NT2/D1 (cell line): ENCODE results near the gene SERPIND1.

ENCODE experiments used
- DNase-seq: peaks from one replicate; pipeline ENCODE4 v3.0.0-alpha.2; 2011; ENCODE audit warnings: low read depth, low spot score
- H3K27me3 ChIP-seq: 2 replicates; pipeline ENCODE4 v1.6.0; 2011; ENCODE audit warnings: mild to moderate bottlenecking; ENCODE audit not compliant: insufficient read length, insufficient read depth
- H3K36me3 ChIP-seq: 2 replicates; pipeline ENCODE4 v1.6.1; 2011; ENCODE audit warnings: mild to moderate bottlenecking, low read length, mixed read lengths; ENCODE audit not compliant: insufficient read depth, insufficient read length
- H3K4me1 ChIP-seq: 2 replicates; pipeline ENCODE4 v1.5.1; 2011; ENCODE audit not compliant: insufficient read depth, insufficient read length
- H3K4me3 ChIP-seq: 2 replicates; pipeline ENCODE4 v1.5.1; 2011; ENCODE audit warnings: low read depth; ENCODE audit not compliant: insufficient read length
- H3K9ac ChIP-seq: 2 replicates; pipeline ENCODE4 v1.6.0; 2011; ENCODE audit warnings: low read depth; ENCODE audit not compliant: insufficient read length
- H3K9me3 ChIP-seq: 2 replicates; pipeline ENCODE4 v1.5.1; 2011; ENCODE audit warnings: mild to moderate bottlenecking, low read length; ENCODE audit not compliant: insufficient read depth
- SUZ12 ChIP-seq: IDR thresholded peaks from 2 replicates; pipeline ENCODE4 v1.6.1; 2011; ENCODE audit not compliant: insufficient read length, insufficient read depth; ENCODE audit errors: extremely low read depth
- YY1 ChIP-seq: IDR thresholded peaks from 2 replicates; pipeline ENCODE4 v1.6.1; 2011; ENCODE audit not compliant: insufficient read length, insufficient read depth
- ZNF274 ChIP-seq: IDR thresholded peaks from 2 replicates; pipeline ENCODE4 v1.6.1; 2011; ENCODE audit warnings: mild to moderate bottlenecking, low read depth, low read length

SERPIND1 gene

DNA sequence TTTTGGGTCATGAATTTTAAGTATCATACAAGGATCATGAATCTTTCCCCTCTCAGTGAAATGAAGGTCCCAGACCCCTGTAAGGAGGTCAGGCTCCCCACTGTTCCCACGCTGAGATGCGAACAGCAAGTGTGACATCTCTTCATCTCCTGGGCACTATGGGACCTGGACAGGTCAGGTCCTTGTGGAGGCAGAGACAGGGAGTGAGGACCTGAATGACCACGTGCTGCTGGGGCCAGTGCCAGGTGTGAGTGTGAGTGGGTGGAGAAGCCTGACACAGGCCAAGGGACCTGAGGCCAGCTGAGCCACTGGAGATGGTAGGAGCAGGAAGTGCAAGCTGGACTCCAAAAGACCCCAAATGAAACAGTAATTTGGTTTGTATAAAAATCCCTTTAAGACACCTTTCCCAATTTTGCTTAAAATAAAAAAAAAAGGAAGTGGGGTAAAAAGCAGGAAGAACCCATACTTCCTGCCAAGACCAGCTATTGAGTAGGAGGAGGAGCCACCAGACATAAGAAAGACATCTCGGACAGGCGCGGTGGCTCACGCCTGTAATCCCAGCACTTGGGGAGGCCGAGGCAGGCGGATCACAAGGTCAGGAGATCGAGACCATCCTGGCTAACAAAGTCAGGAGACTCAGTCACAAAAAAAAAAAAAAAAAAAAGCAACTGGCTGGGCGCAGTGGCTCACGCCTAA is 35.4 kb upstream of the SERPIND1 start:
- Histone ChIP-seq H3K9me3 (0 out of 2 replicates have a peak, but pooled peaks cover 3% of the 10 kb centered on the region), H3K9ac (no peak overlapping the region), H3K4me3 (no peak overlapping the region), H3K36me3 (peaks cover 17% of the 10 kb centered on the region), H3K4me1 (no peaks in the 10 kb centered on the region), H3K27me3 (no peaks in the 10 kb centered on the region)
- no peak for DNase-seq
- TF ChIP-seq YY1 (no peak), ZNF274 (no peak), SUZ12 (no peak)

DNA sequence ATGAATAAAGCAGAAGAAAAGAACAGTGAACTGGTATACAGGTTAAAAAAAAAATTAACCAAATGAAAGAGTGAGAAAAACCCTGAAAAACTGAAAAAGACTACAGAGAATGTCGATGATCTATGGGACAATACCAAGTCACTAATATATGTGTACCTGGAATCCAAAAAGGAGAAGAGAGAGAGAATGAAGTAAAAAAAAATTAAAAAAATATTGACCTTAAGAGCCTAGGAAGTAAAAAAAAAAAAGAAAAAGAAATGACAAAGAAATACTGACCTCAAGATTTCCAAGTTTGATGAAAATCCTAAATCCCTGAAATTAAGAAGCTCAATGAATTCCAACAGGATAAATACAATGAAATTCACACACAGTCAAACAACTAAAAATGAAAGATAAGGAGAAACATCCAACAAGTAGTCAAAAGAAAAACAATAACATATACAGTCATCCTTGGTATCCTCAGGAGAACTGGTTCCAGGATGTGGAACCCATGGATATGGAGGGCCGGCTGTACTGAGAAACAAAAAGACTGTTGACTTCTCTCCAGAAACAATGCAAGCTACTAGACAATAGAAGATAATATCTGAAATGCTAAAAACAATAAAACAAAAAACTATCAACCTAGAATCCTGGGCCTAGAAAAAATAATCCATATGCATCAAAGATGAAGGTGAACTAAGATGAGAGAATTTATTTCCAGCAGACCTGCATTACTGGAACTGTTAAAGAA is 33.5 kb upstream of the SERPIND1 start:
- Histone ChIP-seq H3K4me3 (no peak overlapping the region), H3K4me1 (no peaks in the 10 kb centered on the region), H3K9me3 (0 out of 2 replicates have a peak, but pooled peaks cover 3% of the 10 kb centered on the region), H3K27me3 (no peaks in the 10 kb centered on the region), H3K9ac (no peak overlapping the region), H3K36me3 (peaks cover 26% of the 10 kb centered on the region)
- no peak for DNase-seq
- no peak for TF ChIP-seq SUZ12
- no peak for TF ChIP-seq YY1

DNA sequence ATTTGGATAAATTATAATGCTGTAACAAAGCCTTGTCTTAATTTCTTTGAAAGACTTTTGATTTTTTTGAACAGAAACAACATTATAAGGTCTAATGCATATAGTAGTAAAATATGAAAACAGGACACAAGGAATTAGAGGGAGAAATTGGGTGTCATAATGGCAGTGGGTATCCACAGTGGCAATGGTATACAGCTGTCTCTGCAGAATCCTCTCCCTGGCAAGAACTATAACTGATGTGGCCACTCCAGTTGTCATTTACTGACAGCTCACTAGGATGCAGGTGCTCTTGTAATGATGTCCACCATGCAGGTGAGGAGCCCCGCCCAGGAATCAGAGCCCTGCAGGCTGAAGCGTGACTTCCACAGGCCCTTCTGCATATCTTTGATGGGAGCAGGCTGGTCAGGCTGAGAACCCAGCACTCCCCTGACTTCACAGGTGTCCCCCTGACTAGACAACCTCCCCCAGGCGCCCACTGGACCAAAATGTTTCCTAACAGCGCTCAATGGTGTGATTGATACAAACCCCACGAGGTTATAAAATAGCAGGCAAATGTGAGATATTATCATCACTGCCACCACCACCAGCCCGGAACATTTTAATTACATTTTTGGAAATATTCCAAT is 32.8 kb upstream of the SERPIND1 start:
- Histone ChIP-seq H3K36me3 (peaks cover 26% of the 10 kb centered on the region), H3K4me1 (no peaks in the 10 kb centered on the region), H3K9me3 (0 out of 2 replicates have a peak, but pooled peaks cover 3% of the 10 kb centered on the region), H3K9ac (no peak overlapping the region), H3K27me3 (no peaks in the 10 kb centered on the region), H3K4me3 (no peak overlapping the region)
- no peak for TF ChIP-seq SUZ12
- no peak for TF ChIP-seq YY1
- no peak for TF ChIP-seq ZNF274
- no peak for DNase-seq

DNA sequence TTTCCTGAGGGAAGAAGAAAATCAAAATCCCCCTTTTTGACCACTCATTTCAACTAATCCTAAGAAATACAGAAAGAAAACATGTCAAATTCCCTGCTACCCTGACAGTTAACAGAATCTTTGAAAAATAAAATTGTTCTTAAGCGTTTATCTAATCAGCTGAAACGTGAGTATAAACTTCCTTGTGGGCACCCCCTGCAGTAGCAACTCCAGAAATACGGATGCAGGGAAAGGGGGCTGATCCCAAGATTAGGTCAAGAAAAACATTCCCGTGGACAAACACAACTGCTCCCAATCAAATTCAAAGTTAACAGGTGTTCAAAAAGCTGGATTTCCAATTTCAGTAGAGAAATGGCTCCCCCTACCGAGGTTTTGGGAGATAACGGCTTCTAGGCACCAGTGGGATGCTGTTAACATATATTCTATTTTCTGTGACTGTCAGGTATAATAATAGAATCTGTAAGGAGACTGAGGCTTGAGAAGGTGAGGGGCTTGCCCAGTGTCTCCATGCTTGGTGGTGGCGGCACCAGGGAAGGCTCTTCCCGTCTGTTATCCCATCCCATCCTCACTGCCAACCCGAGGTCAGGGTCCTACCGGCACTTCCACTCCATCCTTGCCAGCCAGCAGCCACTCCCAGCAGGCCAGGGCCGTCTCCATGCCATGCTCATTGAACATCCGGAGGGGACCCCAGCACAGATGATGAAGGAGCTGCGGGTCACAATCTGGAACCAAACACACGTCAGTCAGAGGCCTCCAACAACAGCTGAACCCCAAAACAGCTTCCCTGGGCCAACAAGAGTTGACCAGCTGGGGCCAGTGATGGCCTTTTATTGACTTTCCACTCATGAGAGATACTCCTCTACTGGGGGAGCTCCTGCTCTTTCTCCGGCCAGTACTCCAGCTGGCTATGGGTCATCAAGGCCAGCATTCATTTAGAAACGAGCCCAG is 32.0 kb upstream of the SERPIND1 start:
- Histone ChIP-seq H3K4me3 (no peak overlapping the region), H3K9ac (no peak overlapping the region), H3K4me1 (no peaks in the 10 kb centered on the region), H3K9me3 (0 out of 2 replicates have a peak, but pooled peaks cover 3% of the 10 kb centered on the region), H3K36me3 (peaks cover 31% of the 10 kb centered on the region), H3K27me3 (no peaks in the 10 kb centered on the region)
- no peak for DNase-seq
- no peak for TF ChIP-seq SUZ12
- no peak for TF ChIP-seq YY1
- no peak for TF ChIP-seq ZNF274

DNA sequence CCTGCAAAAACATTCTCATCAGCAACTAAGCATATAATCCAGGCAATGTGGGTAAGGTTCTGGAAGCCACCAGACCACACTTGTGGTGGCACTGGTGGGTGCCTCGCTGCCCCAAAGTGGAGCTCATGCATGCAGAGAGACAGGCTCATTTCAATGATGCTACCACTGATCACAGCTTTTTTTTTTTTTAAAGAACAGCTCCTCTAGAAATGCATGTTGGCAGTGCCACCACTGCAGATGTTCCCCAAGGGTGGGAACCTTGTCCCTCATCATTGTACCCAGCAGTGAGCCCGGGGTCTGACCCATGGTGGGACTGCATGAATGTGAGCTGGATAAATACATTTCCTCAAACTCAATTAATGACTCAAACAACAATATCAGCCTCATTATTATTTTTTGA is 31.1 kb upstream of the SERPIND1 start:
- no peak for DNase-seq
- Histone ChIP-seq H3K36me3 (peaks cover 36% of the 10 kb centered on the region), H3K9ac (no peak overlapping the region), H3K27me3 (no peaks in the 10 kb centered on the region), H3K4me1 (no peaks in the 10 kb centered on the region), H3K9me3 (0 out of 2 replicates have a peak, but pooled peaks cover 3% of the 10 kb centered on the region), H3K4me3 (no peak overlapping the region)
- TF ChIP-seq YY1 (no peak), ZNF274 (no peak), SUZ12 (no peak)

DNA sequence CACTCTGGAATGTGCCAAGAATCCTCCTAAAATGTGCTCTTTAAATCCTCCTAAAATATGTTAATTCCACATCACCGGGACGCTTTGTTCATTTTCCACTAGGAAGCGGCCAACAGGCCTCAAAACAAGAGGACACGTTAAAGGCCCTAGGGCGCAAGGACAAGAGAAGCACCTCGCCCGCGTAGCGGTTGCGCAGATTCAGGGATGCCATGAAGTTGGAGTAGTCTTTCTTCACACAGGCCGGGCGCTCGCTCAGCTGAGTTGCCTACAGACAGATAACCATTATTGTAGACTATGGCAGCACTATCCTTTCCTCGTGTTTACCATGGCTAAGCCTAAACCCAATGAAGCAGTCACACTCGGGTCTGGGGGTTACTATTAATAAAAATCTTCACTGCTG is 29.5 kb upstream of the SERPIND1 start:
- peaks cover 40% of the 10 kb centered on the region for H3K36me3 ChIP-seq
- no peak for DNase-seq
- TF ChIP-seq SUZ12 (no peak), YY1 (no peak), ZNF274 (no peak)
- H3K4me1 ChIP-seq: no peaks in the 10 kb centered on the region
- no peak overlapping the region for H3K9ac ChIP-seq
- 0 out of 2 replicates have a peak, but pooled peaks cover 3% of the 10 kb centered on the region for H3K9me3 ChIP-seq
- H3K4me3 ChIP-seq: no peak overlapping the region
- H3K27me3 ChIP-seq: no peaks in the 10 kb centered on the region

DNA sequence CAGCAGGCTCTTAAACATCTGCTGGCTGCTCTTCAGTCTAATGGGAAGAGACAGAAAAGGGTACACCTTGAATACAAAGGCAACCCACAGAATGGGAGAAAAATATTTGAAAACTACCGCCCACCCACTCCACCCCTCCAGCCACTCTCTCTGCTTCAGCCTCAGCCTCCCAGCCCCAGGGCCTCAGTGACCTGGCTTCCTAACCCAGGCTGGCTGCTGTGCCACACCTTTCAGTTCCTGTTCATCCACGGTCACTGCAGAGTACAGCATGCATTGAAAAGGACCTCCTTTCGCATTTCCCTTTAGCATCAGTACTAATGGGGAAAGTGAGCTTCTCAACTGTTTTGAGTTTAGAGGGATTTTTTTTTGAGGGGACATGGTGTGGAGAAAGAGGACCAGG is 28.8 kb upstream of the SERPIND1 start:
- Histone ChIP-seq H3K27me3 (no peaks in the 10 kb centered on the region), H3K9me3 (0 out of 2 replicates have a peak, but pooled peaks cover 3% of the 10 kb centered on the region), H3K9ac (no peak overlapping the region), H3K4me3 (no peak overlapping the region), H3K4me1 (no peaks in the 10 kb centered on the region), H3K36me3 (peaks cover 45% of the 10 kb centered on the region)
- TF ChIP-seq ZNF274 (no peak), SUZ12 (no peak)
- no peak for DNase-seq
